Left renal cortex interstitium (tissue), 4 donors: ENCODE measurements around the gene CDH6. TPM values are rescaled to one million over a fixed set of nuclear protein-coding genes. Genes with fewer than 3 reads are reported as not detected.

Source experiments
- DNase-seq, 4 donors: peaks; one replicate each; pipeline ENCODE4 v3.0.0-alpha.2; 2013; ENCODE audit warnings: low read depth in 4 of 4, low spot score in 2 of 4, missing footprints in 1 of 4
- polyA plus RNA-seq, 4 donors: library from polyadenylated mRNA; unstranded; fragments of 120-200 nt; gene quantifications; one replicate each; pipeline ENCODE4 v1.2.1, GENCODE V29; 2013; ENCODE audit not compliant: insufficient read length in 4 of 4

CDH6 gene
- polyA plus RNA-seq, 4 donors, result 51.0 to 74.3 (median 55.7) TPM

DNA sequence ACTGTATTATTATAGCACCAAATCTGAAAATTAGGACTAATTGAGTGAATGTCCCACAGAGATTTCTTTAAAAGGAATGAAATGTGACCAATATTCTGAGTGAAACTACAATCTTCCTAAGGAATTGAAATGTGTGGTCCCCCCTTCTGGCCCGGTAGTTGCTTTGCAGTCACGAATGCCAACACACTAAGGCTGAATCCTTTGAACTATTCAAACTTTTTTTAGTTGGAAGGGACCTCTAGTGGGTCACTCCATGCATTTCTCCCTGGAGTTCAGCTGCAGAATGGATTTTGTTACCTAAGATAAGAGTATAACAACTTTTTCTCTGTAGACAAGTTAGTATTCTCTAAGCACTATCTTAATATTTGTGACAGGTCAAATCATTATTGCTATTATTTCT is 2.8 kb downstream of the CDH6 start:
- no peak for DNase-seq

DNA sequence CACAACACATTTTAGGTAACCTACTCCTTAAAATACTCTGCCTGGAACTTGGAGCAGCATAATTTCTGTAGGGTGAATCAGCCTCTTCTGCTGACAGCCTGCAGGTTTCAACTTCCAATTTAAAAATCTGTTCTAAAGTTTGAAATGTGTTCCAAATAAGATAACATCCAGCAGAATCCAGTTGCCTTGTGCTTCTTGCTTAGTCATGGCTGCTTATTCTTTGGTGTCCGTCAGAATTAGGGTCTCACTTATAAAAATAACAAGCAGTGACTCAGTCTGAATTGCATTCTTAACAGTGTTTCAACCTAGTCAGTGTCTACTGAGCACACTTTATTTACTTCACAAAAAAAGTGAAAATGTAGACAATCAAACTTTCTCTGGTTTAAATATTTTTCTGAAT is 3.7 kb downstream of the CDH6 start:
- DNase-seq, result no peak

DNA sequence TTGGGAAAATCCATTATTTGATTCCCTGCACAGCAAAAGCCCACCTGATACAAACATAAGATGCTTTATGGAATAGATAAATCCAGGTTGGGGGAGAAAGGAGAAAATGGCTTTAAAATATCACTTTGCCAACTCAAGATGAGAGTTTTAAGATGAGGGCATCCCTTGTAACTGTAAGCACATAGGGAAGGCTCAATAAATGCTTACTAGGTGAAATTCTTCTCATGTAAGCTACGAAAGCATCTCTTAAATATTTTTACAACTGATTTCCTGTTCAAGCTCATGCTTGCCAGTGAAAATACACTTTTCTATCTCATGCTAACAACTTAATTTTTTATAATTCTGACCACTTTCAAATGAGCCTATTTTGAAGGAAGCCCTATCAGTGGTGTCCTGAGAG is 11.5 kb downstream of the CDH6 start:
- no peak for DNase-seq

DNA sequence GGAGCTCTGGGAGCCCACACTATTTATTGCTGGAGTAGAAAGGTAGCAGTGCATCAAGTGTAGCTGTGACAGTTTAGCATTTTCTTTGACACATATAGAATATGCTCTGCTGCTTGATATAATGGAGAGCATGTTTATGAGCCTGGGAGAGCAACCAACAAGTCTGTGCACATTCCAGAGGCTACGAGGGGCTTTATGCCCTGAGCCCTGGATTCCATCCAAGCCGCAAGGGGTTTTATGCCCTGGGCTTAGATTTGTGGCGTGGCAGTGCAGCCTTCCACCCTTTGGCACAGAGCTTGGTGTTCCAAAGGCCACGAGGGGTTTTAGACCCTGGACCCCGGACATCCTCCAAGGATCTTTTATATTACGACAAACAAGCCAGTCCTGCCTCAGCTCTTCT is 14.6 kb downstream of the CDH6 start:
- DNase-seq, result no peak

DNA sequence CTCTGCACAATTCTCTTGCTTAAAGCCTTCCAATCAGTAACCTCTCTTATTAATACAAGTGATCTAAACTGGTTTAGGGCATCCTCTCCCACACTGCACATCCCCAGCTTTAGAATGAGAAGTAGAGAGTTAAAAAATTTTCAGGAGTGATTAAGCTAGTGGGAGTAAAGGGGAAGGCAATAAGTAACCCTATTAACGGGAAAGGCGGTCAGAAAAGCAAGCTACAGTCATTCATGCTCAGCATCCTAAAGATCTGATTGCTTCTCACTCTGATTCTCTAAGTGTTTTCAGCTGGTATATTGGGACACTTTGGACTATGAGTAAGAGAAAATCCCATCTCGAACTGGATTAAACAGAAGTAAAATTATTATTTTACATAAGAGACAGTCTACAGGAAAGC is 15.8 kb downstream of the CDH6 start:
- no peak for DNase-seq

DNA sequence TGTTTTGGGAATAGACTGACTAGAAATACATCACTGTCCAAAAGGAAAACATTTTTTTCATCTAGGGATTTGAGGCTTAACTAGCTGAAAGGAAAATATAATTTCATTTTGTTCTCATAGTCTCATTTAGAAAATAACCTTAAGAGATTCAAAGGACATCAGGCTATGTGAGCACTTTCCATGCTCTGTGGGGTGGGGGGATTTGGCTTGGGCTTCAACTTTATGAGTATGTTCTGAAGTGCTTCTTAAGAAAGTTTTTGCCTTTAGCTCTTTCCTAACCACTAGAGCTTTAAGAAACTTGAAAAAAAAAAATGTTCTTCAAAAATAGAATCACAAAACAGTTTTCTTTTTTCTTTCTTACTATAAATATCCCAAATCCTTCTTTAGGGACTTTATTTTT is 17.6 kb downstream of the CDH6 start:
- DNase-seq, result no peak

DNA sequence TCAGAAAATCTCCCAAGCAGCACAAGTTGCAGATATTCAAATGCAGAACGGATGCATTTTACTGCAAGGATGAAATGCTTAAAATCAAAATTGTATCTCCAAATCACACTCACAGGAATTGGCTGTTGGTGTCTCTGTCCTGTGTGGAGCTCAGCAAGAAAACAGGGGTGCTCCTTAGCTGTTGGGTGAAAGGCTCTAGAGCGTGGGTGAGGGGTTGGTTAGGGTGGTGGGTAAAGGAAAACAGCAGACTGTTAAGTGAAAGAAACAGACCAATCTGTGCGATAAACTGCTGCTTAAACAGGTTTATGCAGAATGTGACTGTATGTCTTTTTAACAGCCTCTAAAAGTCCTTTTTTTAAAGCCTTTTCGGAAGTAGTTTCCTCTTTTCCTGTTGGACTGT is 19.8 kb downstream of the CDH6 start:
- DNase-seq, result no peak

DNA sequence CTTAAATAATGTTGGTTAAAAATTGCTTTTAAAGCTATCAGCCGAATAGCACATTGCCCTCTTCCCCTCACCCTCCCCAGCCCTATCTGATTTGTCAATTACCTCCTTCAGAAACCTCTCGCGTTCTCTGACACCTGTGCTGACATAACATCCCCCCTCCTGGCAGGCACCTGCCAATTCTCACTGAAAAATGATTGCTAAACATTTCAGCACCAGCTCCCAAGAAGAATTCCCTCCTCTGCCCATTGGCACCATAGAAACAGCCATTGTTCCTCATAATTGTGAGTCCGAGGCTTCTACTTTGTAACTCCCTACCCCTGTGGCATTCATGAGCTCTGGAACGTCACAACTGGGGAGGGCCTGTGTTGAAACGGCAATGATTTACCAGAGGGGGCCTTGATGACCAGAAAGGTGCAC is 20.2 kb downstream of the CDH6 start:
- DNase-seq, result peak in 1 of 4 donors; percentile 26

DNA sequence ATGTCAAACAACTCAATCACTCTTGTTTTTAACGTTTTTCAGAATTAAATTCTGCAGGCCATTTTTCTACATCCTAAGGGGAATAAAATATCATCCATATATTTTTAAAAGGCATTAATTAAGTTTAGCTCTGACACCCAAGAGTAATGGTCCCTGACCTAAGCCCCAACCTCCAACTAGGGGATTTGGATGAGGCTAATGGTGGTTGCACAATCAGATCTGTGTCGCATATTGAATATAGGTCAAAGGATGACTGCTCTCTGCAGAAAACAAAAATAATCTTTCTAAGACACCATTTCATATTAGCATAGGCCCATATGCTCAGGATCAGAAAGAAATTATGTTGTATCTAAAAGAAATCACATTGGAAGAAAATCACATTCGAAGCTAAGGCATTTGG is 20.7 kb downstream of the CDH6 start:
- DNase-seq, result no peak

DNA sequence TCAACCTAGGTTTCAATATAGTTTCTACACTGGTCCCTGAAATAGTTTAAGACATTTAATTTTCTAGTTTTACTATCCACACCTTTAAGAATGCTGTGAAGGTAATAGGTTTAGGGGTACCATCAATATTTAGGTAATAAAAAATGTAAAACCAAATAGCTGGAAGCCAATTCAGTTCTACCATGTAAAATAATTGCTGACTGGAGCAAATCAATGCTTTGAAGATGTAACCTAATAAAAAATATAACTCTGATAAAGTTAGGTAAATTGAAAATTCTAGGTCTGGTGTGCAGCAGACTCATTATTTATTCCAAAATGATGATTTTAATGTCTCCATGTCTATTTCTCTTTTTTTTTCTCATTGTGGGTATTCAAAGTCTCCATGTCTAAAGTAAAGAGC is 21.8 kb downstream of the CDH6 start:
- no peak for DNase-seq

DNA sequence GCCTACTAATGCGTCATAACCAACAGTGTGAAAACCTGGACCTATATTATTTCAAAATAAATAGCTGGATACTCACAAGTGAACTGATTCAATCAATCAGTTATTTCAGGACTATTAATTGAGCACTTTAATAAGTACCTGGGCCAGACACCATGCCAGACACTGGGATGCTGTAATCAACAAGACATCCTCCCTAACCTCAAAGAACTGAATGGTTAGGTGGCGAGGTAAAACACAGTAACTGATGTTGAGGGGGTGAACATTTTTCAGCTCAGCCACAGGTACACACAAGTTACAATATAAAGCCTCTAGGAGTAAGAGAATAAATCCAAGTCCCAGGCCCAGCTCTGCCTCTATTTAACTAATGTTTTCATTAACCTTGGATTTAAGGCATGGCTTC is 24.0 kb downstream of the CDH6 start:
- DNase-seq, result no peak

DNA sequence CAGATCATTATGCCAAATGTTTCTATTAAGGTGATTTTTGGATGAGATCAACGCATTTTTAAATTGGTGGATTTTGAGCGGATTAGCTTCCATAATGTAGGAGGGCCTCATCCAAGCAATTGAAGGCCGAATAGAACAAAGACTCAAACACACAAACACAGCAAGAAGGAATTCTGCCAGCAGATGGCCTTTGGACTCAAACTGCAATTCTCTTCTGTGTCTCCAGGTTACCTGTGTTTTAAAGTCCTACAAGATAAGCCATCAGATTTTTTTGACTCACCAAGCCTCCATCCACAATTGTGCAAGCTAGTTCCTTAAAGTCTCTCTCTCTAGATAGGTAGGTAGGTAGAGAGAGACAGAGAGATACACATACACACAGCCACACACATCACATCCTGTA is 25.5 kb downstream of the CDH6 start:
- DNase-seq, result no peak

DNA sequence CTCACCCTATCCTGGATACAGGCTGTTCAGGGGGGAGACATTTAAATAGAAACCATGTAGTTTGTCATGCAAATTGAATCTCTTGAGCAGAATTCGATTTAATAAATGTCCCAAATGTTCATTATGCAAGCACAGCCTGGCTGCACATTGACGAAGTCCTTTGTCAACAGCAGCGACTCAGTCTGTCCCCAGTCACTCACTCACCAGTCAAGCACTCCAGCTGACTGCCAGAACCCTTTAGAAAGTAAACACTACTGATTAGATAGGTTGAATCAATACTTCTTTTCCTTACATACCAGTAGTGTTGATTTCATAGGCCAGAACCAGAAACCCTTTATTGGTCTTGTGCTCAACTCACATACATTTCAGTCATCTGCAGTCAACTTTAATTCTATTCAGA is 27.5 kb downstream of the CDH6 start:
- DNase-seq, result no peak

DNA sequence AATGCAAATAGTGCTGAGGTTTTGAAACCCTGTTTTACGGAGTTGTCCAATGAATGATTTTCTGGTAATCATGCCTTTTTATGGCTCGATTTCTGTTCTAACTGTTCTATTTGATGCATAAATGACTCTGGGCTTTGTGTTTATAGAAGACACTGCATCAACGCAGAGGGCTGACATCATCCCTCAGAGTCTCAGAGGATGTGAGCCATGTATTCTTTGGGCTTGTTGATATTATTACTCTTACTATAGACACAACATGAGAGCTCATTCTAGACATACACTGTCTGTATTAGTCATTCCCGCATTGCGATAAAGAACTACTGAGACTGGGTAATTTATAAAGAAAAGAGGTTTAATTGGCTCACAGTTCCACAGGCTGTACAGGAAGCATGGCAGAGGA is 31.6 kb downstream of the CDH6 start:
- DNase-seq, result no peak

DNA sequence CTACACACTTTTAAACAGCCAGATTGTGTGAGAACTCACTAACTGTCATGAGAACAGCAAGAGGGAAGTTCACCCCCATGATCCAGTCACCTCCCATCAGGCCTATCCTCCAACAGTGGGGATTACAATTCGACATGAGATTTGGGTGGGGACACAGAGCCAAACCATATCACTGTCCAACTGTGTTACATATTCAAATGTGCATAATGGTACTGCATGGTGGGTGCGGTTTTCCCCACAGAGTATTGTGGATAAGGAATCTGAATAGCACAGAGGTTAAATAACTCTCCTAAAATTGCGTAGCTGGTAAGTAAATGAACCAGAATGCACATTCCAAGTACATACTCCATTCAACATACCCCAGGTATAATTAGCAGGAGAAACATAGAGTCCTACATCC is 32.1 kb downstream of the CDH6 start:
- DNase-seq, result no peak

DNA sequence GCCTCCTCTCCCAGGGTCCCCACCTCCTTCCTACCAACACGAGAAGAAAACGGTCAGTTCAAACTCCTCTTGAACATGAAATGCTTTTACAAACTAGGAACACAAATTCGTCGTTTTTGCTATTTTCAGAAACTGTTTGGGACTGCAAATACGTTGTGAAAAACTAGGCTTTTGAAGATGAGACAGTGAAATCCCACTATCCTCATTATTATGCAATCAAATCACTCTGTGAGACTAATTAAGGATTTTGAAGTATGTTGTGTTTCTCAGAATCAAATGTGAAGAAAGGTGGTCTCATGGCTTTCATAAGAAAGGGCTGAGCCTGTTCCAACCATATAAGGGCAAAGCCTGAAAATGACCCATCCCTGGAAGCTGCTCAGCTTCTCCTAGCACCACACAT is 33.2 kb downstream of the CDH6 start:
- DNase-seq, result no peak

DNA sequence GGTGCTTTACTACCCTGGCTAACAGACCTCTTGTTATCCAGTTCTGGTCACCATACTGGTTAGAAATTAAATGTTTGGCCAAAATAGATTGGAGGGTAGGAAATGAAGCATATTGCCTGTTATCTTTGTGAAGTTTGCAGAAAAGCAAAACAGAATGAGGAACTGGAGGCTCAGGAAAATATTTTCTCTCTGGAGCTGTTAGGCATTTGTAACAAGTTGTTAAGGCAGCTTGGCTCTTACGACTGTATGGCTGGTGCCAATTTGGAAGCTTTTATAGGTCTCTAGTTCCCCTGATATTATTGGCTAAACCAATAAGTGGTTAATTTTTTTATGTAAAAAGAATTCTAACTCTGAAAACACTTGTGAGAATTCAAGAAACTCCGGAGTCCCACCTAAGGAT is 35.8 kb downstream of the CDH6 start:
- no peak for DNase-seq

DNA sequence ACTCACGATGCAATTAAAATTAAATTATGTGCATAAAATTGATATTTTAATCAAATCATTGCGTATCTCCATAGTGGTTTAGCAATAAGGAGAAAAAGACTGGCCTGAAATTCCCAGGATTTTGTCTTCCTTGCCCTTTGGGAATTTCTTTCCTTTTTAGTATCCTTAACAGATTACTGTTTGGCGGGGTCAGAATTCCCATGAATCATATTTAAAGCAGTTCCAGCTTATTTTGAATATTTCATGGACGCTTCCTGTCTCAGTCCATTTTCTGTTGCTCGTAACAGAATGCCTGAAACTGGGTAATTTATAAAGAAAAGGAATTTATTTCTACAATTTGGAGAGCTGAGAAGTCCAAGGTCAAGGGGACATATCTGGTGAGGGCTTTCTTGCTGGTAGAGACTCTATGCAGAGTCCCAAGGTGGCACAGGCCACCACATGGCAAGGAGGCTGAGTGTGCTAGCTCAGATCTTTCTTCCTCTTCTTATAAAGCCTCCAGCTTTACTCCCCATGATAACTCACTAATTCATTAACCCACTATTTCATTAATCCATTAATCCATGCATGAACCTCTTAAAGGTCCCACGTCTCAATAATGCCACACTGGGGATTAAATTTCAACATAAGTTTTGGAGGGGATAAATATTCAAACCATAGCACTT is 37.8 kb downstream of the CDH6 start:
- DNase-seq, result no peak

DNA sequence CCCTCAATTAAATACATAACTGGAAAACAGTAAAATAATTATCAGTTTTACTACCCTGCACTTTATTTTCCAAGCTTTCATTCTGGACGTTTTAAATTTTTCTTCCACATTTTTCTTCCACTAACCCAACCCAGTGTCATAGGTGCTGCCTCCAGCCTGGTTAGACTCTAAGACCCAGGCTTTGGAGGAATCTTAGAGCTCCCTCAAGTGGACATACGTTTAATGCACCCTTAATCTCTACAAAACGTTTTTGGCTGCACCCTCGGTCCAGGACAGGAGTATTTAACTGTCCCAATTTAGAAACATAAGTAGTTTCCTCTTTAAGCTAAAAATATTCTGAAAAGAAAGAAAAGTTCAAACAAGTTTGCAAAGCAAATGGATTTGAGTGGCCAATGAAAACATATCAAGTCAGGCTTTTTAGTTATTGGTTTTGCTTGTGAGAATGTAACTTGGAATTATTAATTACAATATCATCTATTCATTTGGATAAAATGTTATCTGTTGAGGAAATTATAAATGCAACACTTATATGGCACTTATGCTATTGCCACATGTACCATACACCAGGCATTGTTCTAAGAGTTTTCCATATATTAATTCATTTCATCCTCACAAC is 38.9 kb downstream of the CDH6 start:
- DNase-seq, result no peak

DNA sequence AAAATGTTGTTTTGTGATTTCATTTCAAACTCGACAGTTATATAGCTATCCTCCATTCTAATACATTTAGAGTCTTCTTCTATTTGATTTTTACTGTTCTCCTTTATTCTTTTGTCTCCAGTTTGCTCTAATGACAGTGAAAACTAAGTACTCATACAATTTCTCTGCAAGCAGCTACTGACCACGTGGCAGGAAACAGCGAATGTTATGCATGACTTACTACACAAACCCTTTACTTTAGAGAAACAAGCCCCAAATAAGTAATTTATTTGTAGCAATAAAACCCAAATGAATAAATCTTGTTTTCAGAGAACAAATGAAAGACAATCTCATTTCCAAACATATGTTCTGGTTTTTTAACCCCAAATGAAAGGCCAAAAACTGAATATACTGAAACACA is 41.9 kb downstream of the CDH6 start:
- DNase-seq, result no peak

DNA sequence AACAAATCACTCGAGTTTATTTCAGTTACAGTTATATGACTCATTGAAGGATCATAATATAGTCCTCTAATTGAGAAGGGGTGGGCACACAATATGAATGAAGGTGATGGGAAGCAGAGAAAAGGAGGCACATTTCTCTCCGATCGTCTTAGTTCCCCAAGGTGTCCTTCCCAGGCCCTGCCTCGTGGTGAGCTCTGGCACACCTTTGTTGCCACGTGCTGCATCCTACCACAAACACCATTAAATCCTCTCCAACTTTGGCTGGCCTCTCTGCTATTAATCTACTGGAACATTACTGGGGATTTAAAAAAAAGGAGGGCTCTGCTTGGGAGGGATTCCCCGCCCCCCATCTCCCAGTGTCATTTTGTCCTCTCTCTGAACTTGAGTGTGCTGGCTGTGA is 42.9 kb downstream of the CDH6 start:
- DNase-seq, result no peak

DNA sequence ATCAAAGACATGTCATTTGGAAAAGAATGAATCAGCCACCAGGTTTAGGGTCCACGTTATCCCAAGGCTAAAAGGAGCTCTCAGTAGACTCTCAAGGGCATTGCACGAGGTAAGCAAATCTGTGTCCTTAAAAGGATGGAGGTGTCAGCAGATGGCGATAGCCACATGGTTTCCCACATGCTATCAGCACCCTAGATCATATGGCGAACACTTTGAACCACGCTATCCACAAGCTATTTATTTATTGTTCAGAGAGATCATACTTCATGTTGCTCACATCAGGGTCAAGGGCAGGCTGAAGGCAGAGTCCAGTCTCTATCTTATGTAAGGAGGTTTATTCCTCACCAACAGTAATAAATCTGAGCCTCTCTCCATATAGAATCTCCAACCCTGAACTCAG is 43.7 kb downstream of the CDH6 start:
- no peak for DNase-seq

DNA sequence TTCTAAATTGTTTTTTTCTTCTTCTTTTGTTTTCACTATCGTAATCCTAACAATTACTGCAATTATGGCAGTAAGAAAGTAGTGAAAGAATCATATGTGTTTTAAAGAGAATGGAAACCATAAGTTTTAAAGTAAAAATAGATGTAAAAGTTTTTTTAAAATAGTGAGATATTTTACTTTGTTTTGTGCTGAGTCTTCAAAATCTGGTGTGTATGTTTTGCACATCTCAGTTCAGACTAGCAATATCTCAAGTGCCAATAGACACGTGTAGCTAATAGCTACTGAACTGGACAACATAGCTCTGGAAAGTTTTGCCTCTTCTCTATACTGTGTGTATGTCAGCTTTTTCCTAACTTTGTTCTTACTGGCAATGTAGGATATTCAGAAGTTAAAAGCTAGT is 45.0 kb downstream of the CDH6 start:
- no peak for DNase-seq
